IMR-90 (cell line): ENCODE data around the gene EDN2. TPM values are rescaled to one million over a fixed set of nuclear protein-coding genes. Genes with fewer than 3 reads are reported as not detected.
A peak's percentile ranks its signal among the peaks of the same experiment; 100 is the strongest.

Source experiments
- ATAC-seq: fragments of 200-7000 bp; cut with Tn5 transposase; 2 replicates; pipeline ENCODE4 v1.9.1; 2020; ENCODE audit warnings: low read depth, mild to moderate bottlenecking, moderate library complexity
- BruUV-seq: library from RNA; stranded (reverse); fragments of 400-500 nt; replicated peaks from 2 replicates; lab custom pipeline; 2021; lab: Mats Ljungman, UMichigan
- CTCF ChIA-PET: fragments of 300-600 bp; formaldehyde crosslinking; extraction: SDS; loops from one replicate; lab custom pipeline; 2021; ENCODE audit warnings: antibody characterized with exemption; lab: Yijun Ruan, JAX
- POLR2A ChIA-PET: fragments of 300-600 bp; sonication (Branson Sonifier 250); formaldehyde crosslinking; loops from one replicate; lab custom pipeline; 2022; ENCODE audit warnings: antibody characterized with exemption; ENCODE audit not compliant: unreplicated experiment; lab: Charles Lee
- DNase-seq: peaks from one replicate; pipeline ENCODE4 v3.0.0; 2013
- H2AFZ ChIP-seq: replicated peaks from 2 replicates; pipeline ENCODE3; 2013; ENCODE audit warnings: low read length, mild to moderate bottlenecking; ENCODE audit not compliant: poor library complexity
- H2AK5ac ChIP-seq: 2 replicates; pipeline ENCODE4 v1.6.1; 2013; ENCODE audit warnings: low read depth, low read length, inconsistent platforms
- H2AK9ac ChIP-seq: replicated peaks from 2 replicates; pipeline ENCODE3; 2013; ENCODE audit warnings: mild to moderate bottlenecking, low read depth, low read length, moderate library complexity; ENCODE audit not compliant: poor library complexity
- H2BK120ac ChIP-seq: 2 replicates; pipeline ENCODE4 v1.6.1; 2013; ENCODE audit warnings: low read depth, low read length, inconsistent platforms
- H2BK15ac ChIP-seq: 3 replicates; pipeline ENCODE4 v1.6.1; 2013; ENCODE audit warnings: low read depth, low read length, inconsistent platforms
- H2BK20ac ChIP-seq: 2 replicates; pipeline ENCODE4 v1.6.1; 2013; ENCODE audit warnings: low read depth, mild to moderate bottlenecking, inconsistent platforms, low read length, moderate library complexity
- H2BK5ac ChIP-seq: 2 replicates; pipeline ENCODE4 v1.6.1; 2013; ENCODE audit warnings: mild to moderate bottlenecking, low read depth, low read length, inconsistent platforms; ENCODE audit not compliant: poor library complexity, severe bottlenecking
- H3K14ac ChIP-seq: replicated peaks from 2 replicates; pipeline ENCODE4 v1.6.1; 2013; ENCODE audit warnings: low read depth, low read length, inconsistent platforms
- H3K18ac ChIP-seq: 2 replicates; pipeline ENCODE4 v1.6.1; 2013; ENCODE audit warnings: low read depth, low read length, control low read depth
- H3K23ac ChIP-seq: 2 replicates; pipeline ENCODE4 v1.6.1; 2013; ENCODE audit warnings: low read depth, low read length, inconsistent platforms
- H3K27ac ChIP-seq: 2 replicates; pipeline ENCODE4 v1.5.1; 2013; ENCODE audit warnings: mild to moderate bottlenecking, control low read depth, low read length; ENCODE audit not compliant: insufficient read depth
- H3K27me3 ChIP-seq: 2 replicates; pipeline ENCODE4 v1.6.1; 2013; ENCODE audit warnings: low read length; ENCODE audit not compliant: control insufficient read depth, insufficient read depth
- H3K36me3 ChIP-seq: 2 replicates; pipeline ENCODE4 v1.6.1; 2013; ENCODE audit warnings: low read length, mixed read lengths; ENCODE audit not compliant: control insufficient read depth, insufficient read depth
- H3K4ac ChIP-seq: 2 replicates; pipeline ENCODE4 v1.6.1; 2013; ENCODE audit warnings: low read depth, low read length, inconsistent platforms
- H3K4me1 ChIP-seq: 2 replicates; pipeline ENCODE4 v1.6.1; 2013; ENCODE audit warnings: low read length, mixed read lengths; ENCODE audit not compliant: control insufficient read depth, insufficient read depth
- H3K4me2 ChIP-seq: 2 replicates; pipeline ENCODE4 v1.6.1; 2013; ENCODE audit warnings: low read depth, mild to moderate bottlenecking, control low read depth, low read length, moderate library complexity
- H3K4me3 ChIP-seq: 2 replicates; pipeline ENCODE4 v1.5.1; 2013; ENCODE audit warnings: low read depth, mild to moderate bottlenecking, control low read depth, low read length, moderate library complexity; ENCODE audit not compliant: insufficient read depth
- H3K56ac ChIP-seq: 2 replicates; pipeline ENCODE4 v1.6.1; 2013; ENCODE audit warnings: low read length, inconsistent platforms; ENCODE audit not compliant: insufficient read depth; ENCODE audit errors: extremely low read depth
- H3K79me1 ChIP-seq, 2 experiments: 2 replicates each; pipeline ENCODE4 v1.6.1; 2013; ENCODE audit warnings: low read length in 2 of 2, inconsistent platforms in 1 of 2, low read depth in 1 of 2
- H3K9ac ChIP-seq: 2 replicates; pipeline ENCODE4 v1.6.1; 2013; ENCODE audit warnings: low read depth, low read length, control low read depth
- H3K9me1 ChIP-seq: 2 replicates; pipeline ENCODE4 v1.6.1; 2013; ENCODE audit warnings: low read length, inconsistent platforms; ENCODE audit not compliant: insufficient read depth
- H3K9me3 ChIP-seq: 2 replicates; pipeline ENCODE4 v1.6.1; 2013; ENCODE audit warnings: low read length; ENCODE audit not compliant: control insufficient read depth, insufficient read depth
- H4K20me1 ChIP-seq: 2 replicates; pipeline ENCODE4 v1.6.1; 2013; ENCODE audit warnings: low read length, inconsistent platforms; ENCODE audit not compliant: insufficient read depth
- H4K5ac ChIP-seq: 2 replicates; pipeline ENCODE4 v1.6.1; 2013; ENCODE audit warnings: mild to moderate bottlenecking, low read depth, low read length, control low read depth
- H4K8ac ChIP-seq, 2 experiments: 2 replicates each; pipeline ENCODE4 v1.6.1; 2013; ENCODE audit warnings: low read depth in 2 of 2, low read length in 2 of 2, control low read depth in 1 of 2, inconsistent platforms in 1 of 2
- H4K91ac ChIP-seq: 2 replicates; pipeline ENCODE4 v1.6.1; 2013; ENCODE audit warnings: low read depth, low read length, inconsistent platforms; ENCODE audit not compliant: insufficient read depth
- CHD1 ChIP-seq: IDR thresholded peaks from 2 replicates; pipeline ENCODE4 v1.6.1; 2012; ENCODE audit warnings: low read depth, low read length, improper control_type of control experiment
- ELK1 ChIP-seq: fragments of 150-350 bp; IDR thresholded peaks from 2 replicates; pipeline ENCODE4 v1.6.1; 2016; ENCODE audit warnings: low read depth, mild to moderate bottlenecking, low read length, moderate library complexity, borderline replicate concordance
- FOS ChIP-seq: fragments of 150-350 bp; IDR thresholded peaks from 2 replicates; pipeline ENCODE4 v1.6.1; 2016; ENCODE audit warnings: low read depth, low read length
- MAZ ChIP-seq: IDR thresholded peaks from 2 replicates; pipeline ENCODE4 v1.6.1; 2012; ENCODE audit warnings: low read depth, mild to moderate bottlenecking, low read length, improper control_type of control experiment, moderate library complexity, borderline replicate concordance
- NFE2L2 ChIP-seq: fragments of 150-350 bp; IDR thresholded peaks from 2 replicates; pipeline ENCODE4 v1.6.1; 2016; ENCODE audit warnings: low read depth, mild to moderate bottlenecking, low read length
- POLR2A ChIP-seq: IDR thresholded peaks from 2 replicates; pipeline ENCODE4 v1.6.1; 2012; ENCODE audit warnings: mild to moderate bottlenecking, low read depth, low read length
- RCOR1 ChIP-seq: IDR thresholded peaks from 2 replicates; pipeline ENCODE4 v1.6.1; 2012; ENCODE audit warnings: mild to moderate bottlenecking, low read length, improper control_type of control experiment; ENCODE audit not compliant: insufficient replicate concordance
- RFX5 ChIP-seq: IDR thresholded peaks from 2 replicates; pipeline ENCODE4 v1.8.0; 2012; ENCODE audit warnings: low read depth, mild to moderate bottlenecking, low read length, moderate library complexity
- SMC3 ChIP-seq: fragments of 150-350 bp; IDR thresholded peaks from 2 replicates; pipeline ENCODE4 v1.6.1; 2016; ENCODE audit warnings: low read depth, mild to moderate bottlenecking, antibody characterized with exemption, low read length, moderate library complexity
- USF2 ChIP-seq: fragments of 150-350 bp; IDR thresholded peaks from 2 replicates; pipeline ENCODE4 v1.6.1; 2017; ENCODE audit warnings: mild to moderate bottlenecking, antibody characterized with exemption, low read length, low read depth
- WGBS, 2 experiments: methylation state at CpG; one replicate each; pipeline versions ENCODE4 v1.1.5 to v1.1.7; 2013; ENCODE audit warnings: missing lambda C conversion rate in 2 of 2; ENCODE audit not compliant: insufficient read length in 1 of 2; ENCODE audit errors: extremely low coverage in 2 of 2; 5-methylcytosine and 5-hydroxymethylcytosine counted together
- dilution Hi-C: fragments of 300-500 bp; cut with HindIII; formaldehyde crosslinking; loops from one replicate; pipeline ENCODE4 v1.14.3; 2018; ENCODE audit warnings: low sequenced_read_pairs; ENCODE audit not compliant: unreplicated experiment
- in situ Hi-C: fragments of 300-500 bp; cut with MboI; formaldehyde crosslinking; loops from 3 replicates; pipeline ENCODE4 v1.14.3; 2019; ENCODE audit warnings: low sequenced_read_pairs, inconsistent platforms, mixed read lengths
- intact Hi-C: fragments of 100-400 bp; cut with micrococcal nuclease; formaldehyde crosslinking; loops from 2 replicates; pipeline ENCODE4 v1.10.0; 2022
- polyA plus RNA-seq, 3 experiments: library from polyadenylated mRNA; depleted of rRNA; stranded (reverse); fragments of >200 nt; gene quantifications; 2 replicates each; pipeline ENCODE4 v1.2.3, GENCODE V29; 2012; ENCODE audit warnings: low replicate concordance in 1 of 3
- total RNA-seq: library from RNA; depleted of rRNA; stranded (reverse); fragments of >200 nt; gene quantifications from 2 replicates; pipeline ENCODE4 v1.2.3, GENCODE V29; 2012
- TF ChIP-seq, protein P1 (sequence below): conservative IDR thresholded peaks from 2 replicates; pipeline ENCODE4 v1.5.1; 2012; ENCODE audit warnings: mild to moderate bottlenecking, low read depth, low read length, improper control_type of control experiment

Gene EDN2
- total and polyA plus RNA-seq, 2 of the 4 experiments (the other 2 are of a cell fraction): 0.27 TPM; not detected in 1

- Histone ChIP-seq H4K5ac (no peak overlapping the region), H3K79me1 (no peaks in the 10 kb centered on the region), H2BK15ac (no peak overlapping the region), H2AFZ (no peak overlapping the region), H3K9me3 (no peaks in the 10 kb centered on the region), H4K91ac (no peak overlapping the region), H3K18ac (no peak overlapping the region), H3K4me1 (peaks cover 2% of the 10 kb centered on the region; the same call in 1 of the 2 replicates), H3K4me3 (no peak overlapping the region), H3K27me3 (no peaks in the 10 kb centered on the region; the same call in 1 of the 2 replicates), H3K36me3 (no peaks in the 10 kb centered on the region), H2AK5ac (peak overlapping the region; percentile 0; the same call in 1 of the 2 replicates), H2BK120ac (no peak overlapping the region), H4K20me1 (no peaks in the 10 kb centered on the region), H3K23ac (no peak overlapping the region), H3K9me1 (no peaks in the 10 kb centered on the region), H3K27ac (no peak overlapping the region), H3K9ac (no peak overlapping the region), H2AK9ac (peak overlapping the region; percentile 8), H2BK5ac (no peak overlapping the region), H3K4me2 (no peak overlapping the region), H3K56ac (no peak overlapping the region), H2BK20ac (no peak overlapping the region), H4K8ac (no peak overlapping the region), H3K14ac (no peak overlapping the region), H3K4ac (no peak overlapping the region)
- dilution Hi-C loops (no loop called here), in situ Hi-C loops (no loop called here), intact Hi-C loops (no loop called here)
- DNase-seq (peak; percentile 68), ATAC-seq (peak; percentile 39)
- ChIA-PET CTCF (no interaction called here), POLR2A (no interaction called here)
- BruUV-seq: no TSS peak
- TF ChIP-seq USF2 (no peak), MAZ (no peak), NFE2L2 (no peak), ELK1 (no peak), RFX5 (no peak), RCOR1 (no peak), SMC3 (no peak), POLR2A (no peak), CHD1 (no peak), FOS (no peak)
- TF ChIP-seq, protein P1, sequence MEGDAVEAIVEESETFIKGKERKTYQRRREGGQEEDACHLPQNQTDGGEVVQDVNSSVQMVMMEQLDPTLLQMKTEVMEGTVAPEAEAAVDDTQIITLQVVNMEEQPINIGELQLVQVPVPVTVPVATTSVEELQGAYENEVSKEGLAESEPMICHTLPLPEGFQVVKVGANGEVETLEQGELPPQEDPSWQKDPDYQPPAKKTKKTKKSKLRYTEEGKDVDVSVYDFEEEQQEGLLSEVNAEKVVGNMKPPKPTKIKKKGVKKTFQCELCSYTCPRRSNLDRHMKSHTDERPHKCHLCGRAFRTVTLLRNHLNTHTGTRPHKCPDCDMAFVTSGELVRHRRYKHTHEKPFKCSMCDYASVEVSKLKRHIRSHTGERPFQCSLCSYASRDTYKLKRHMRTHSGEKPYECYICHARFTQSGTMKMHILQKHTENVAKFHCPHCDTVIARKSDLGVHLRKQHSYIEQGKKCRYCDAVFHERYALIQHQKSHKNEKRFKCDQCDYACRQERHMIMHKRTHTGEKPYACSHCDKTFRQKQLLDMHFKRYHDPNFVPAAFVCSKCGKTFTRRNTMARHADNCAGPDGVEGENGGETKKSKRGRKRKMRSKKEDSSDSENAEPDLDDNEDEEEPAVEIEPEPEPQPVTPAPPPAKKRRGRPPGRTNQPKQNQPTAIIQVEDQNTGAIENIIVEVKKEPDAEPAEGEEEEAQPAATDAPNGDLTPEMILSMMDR: no peak
- whole genome bisulfite sequencing, 2 experiments: 83% methylated on average over 9 of the region's 15 CpGs; no CpG with 5 or more reads in 1 of the 2 experiments
Measured at GRCh38 chr1:41504114-41505035, 19.9 kb upstream of the EDN2 start.
